RWPE2 (cell line): ENCODE measurements around the gene ST7.
"Not testable (repeated sequence)": the region's sequence is repeated elsewhere in the genome, so short reads cannot be mapped to it uniquely, and the experiment has no call there.

Experiments
- ATAC-seq: fragments of 200-7000 bp; cut with Tn5 transposase; 3 replicates; pipeline ENCODE4 v1.9.1; 2021; ENCODE audit warnings: low read depth
- DNase-seq: peaks from one replicate; pipeline ENCODE4 v3.0.0-alpha.2; 2020; ENCODE audit warnings: low spot score
- H3K27ac ChIP-seq: fragments of 450-650 bp; 2 replicates; pipeline ENCODE4 v1.5.1; 2017; ENCODE audit warnings: mild to moderate bottlenecking; ENCODE audit not compliant: poor library complexity, severe bottlenecking
- H3K27me3 ChIP-seq: fragments of 250-450 bp; sonication (Bioruptor Pico); 2 replicates; pipeline ENCODE4 v1.5.1; 2021; ENCODE audit warnings: mild to moderate bottlenecking, moderate library complexity; ENCODE audit not compliant: insufficient read depth, poor library complexity, severe bottlenecking
- H3K36me3 ChIP-seq: fragments of 250-450 bp; sonication (Bioruptor Pico); 2 replicates; pipeline ENCODE4 v1.5.1; 2020; ENCODE audit warnings: low read depth, mild to moderate bottlenecking, moderate library complexity
- H3K4me1 ChIP-seq: fragments of 250-450 bp; sonication (Bioruptor Pico); 2 replicates; pipeline ENCODE4 v1.5.1; 2021; ENCODE audit warnings: mild to moderate bottlenecking, moderate library complexity; ENCODE audit not compliant: insufficient read depth, poor library complexity, severe bottlenecking
- H3K4me3 ChIP-seq: fragments of 250-450 bp; sonication (Bioruptor Pico); 2 replicates; pipeline ENCODE4 v1.5.1; 2021; ENCODE audit warnings: mild to moderate bottlenecking, moderate library complexity; ENCODE audit not compliant: severe bottlenecking
- H3K9me3 ChIP-seq: fragments of 250-450 bp; sonication (Bioruptor Pico); 2 replicates; pipeline ENCODE4 v1.5.1; 2021; ENCODE audit warnings: mild to moderate bottlenecking, moderate library complexity; ENCODE audit not compliant: severe bottlenecking
- TF ChIP-seq, protein P1 (sequence below): fragments of 450-650 bp; IDR thresholded peaks from one replicate; pipeline ENCODE4 v1.5.1; 2017; ENCODE audit warnings: mild to moderate bottlenecking, moderate library complexity; ENCODE audit not compliant: poor library complexity, severe bottlenecking

The ST7 gene

GRCh38 chr7:116929021-116929420 is 24.3 kb upstream of the ST7 start:
- TF ChIP-seq, protein P1, sequence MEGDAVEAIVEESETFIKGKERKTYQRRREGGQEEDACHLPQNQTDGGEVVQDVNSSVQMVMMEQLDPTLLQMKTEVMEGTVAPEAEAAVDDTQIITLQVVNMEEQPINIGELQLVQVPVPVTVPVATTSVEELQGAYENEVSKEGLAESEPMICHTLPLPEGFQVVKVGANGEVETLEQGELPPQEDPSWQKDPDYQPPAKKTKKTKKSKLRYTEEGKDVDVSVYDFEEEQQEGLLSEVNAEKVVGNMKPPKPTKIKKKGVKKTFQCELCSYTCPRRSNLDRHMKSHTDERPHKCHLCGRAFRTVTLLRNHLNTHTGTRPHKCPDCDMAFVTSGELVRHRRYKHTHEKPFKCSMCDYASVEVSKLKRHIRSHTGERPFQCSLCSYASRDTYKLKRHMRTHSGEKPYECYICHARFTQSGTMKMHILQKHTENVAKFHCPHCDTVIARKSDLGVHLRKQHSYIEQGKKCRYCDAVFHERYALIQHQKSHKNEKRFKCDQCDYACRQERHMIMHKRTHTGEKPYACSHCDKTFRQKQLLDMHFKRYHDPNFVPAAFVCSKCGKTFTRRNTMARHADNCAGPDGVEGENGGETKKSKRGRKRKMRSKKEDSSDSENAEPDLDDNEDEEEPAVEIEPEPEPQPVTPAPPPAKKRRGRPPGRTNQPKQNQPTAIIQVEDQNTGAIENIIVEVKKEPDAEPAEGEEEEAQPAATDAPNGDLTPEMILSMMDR, result no peak
- no peaks in the 10 kb centered on the region for H3K36me3 ChIP-seq
- DNase-seq (no peak), ATAC-seq (no peak)
- H3K4me1 ChIP-seq, result no peaks in the 10 kb centered on the region
- no peaks in the 10 kb centered on the region for H3K9me3 ChIP-seq
- no peak overlapping the region for H3K4me3 ChIP-seq
- no peak overlapping the region for H3K27ac ChIP-seq
- no peaks in the 10 kb centered on the region for H3K27me3 ChIP-seq

GRCh38 chr7:116929914-116930913 is 23.1 kb upstream of the ST7 start:
- no peak overlapping the region for H3K27ac ChIP-seq
- H3K27me3 ChIP-seq, result no peaks in the 10 kb centered on the region
- no peak overlapping the region for H3K4me3 ChIP-seq
- H3K4me1 ChIP-seq, result no peaks in the 10 kb centered on the region
- ATAC-seq, result peak; percentile 93
- H3K9me3 ChIP-seq, result no peaks in the 10 kb centered on the region
- peak; percentile 82 for DNase-seq
- TF ChIP-seq, protein P1, result peak; percentile 97
- H3K36me3 ChIP-seq, result no peaks in the 10 kb centered on the region

DNA sequence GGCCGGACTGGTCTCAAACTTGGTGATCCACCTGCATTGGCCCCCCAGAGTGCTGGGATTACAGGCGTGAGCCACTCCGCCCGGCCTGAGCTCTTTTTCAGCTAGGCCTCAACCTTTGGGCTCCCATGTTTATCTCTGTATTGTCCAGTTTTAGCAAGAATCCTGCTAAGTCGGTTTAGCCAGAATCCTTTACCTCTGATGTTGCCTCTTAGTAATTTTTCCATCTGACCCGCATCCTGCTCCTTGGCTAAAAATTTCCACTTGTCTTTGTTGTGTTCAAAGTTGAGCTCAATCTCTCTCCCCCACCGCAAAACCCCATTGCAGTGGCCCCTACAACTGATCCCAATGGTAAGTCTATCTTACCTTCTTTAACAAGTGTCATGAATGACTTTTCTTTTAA is 20.7 kb upstream of the ST7 start:
- Histone ChIP-seq H3K9me3 (no peaks in the 10 kb centered on the region), H3K27me3 (no peaks in the 10 kb centered on the region)
- no peak for ATAC-seq

GRCh38 chr7:116933465-116933864 is 19.8 kb upstream of the ST7 start:
- H3K4me1 ChIP-seq, result no peaks in the 10 kb centered on the region
- H3K27me3 ChIP-seq, result no peaks in the 10 kb centered on the region
- H3K36me3 ChIP-seq, result no peaks in the 10 kb centered on the region
- H3K4me3 ChIP-seq, result no peak overlapping the region
- no peaks in the 10 kb centered on the region for H3K9me3 ChIP-seq
- TF ChIP-seq, protein P1, result no peak
- no peak for DNase-seq
- H3K27ac ChIP-seq, result no peak overlapping the region
- no peak for ATAC-seq

More for the DNA sequence above, 20.7 kb upstream of the ST7 start:
- TF ChIP-seq, protein P1, result no peak
- H3K4me3 ChIP-seq, result no peak overlapping the region
- no peak for DNase-seq
- no peaks in the 10 kb centered on the region for H3K36me3 ChIP-seq
- H3K27ac ChIP-seq, result no peak overlapping the region
- H3K4me1 ChIP-seq, result no peaks in the 10 kb centered on the region

- Histone ChIP-seq H3K36me3 (no peaks in the 10 kb centered on the region), H3K27ac (no peak overlapping the region), H3K4me1 (no peaks in the 10 kb centered on the region), H3K4me3 (no peak overlapping the region), H3K9me3 (no peaks in the 10 kb centered on the region), H3K27me3 (no peaks in the 10 kb centered on the region)
- TF ChIP-seq, protein P1, result no peak
- ATAC-seq (no peak), DNase-seq (no peak)
Observed at GRCh38 chr7:116934580-116934979, 18.7 kb upstream of the ST7 start.

DNA sequence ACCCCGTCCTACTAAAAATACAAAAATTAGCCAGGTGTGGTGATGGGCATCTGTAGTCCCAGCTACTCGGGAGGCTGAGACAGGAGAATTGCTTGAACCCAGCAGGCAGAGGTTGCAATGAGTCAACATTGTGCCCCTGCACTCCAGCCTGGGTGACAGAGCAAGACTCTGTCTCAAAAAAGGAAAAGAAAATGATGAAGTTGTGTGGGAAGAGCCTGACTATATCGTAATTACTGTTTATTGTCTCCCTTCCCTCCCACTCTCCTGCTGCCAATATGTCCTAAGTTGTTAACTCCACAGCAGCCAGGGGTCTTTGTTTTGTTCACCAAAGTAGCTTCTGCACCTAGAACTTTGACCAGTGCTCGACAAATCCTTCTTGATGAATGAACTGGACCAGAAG is 16.5 kb upstream of the ST7 start:
- not testable (repeated sequence) for H3K9me3 ChIP-seq, H3K4me1 ChIP-seq, H3K27ac ChIP-seq, H3K36me3 ChIP-seq, H3K27me3 ChIP-seq, DNase-seq, H3K4me3 ChIP-seq, ATAC-seq
